ENCODE measurements around the gene ALK. TPM values are rescaled to one million over a fixed set of nuclear protein-coding genes. Genes with fewer than 3 reads are reported as not detected.
A peak's percentile ranks its signal among the peaks of the same experiment; 100 is the strongest.
"Not testable (repeated sequence)": the region's sequence is repeated elsewhere in the genome, so short reads cannot be mapped to it uniquely, and the experiment has no call there.

Gene ALK
- polyA plus RNA-seq, 10 donors: 0.04 to 0.36 (median 0.13) TPM; not detected in 1

DNA sequence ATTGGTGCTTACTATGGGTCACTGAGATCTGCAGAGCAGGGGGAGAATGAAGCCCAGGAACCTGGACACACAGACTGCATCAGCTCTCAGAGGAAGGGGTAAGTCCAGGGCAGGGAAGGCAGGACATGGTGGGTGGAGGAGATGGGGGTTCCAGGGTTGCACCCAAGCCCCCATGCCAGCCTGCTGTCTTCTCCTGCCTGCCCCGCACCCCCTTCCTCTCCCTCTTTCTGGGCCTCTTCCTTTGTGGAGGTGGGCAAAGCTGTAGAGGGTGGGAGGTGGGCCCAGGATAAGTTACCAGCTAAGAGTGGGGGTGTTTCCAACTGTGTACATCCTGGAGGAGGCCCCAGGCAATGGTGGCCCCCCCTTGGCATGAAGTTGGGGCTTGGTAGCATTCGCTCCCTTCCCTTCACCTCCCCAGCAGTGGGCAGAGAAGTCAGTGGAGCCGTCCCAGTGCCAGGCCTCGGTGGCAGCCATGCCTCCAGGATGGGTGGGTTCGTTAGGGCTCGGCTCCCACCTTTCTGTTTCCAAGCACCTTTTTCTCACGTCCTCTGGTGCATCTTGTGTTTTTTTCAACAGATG, 674.0 kb downstream of the ALK start:
- DNase-seq: no peak

DNA sequence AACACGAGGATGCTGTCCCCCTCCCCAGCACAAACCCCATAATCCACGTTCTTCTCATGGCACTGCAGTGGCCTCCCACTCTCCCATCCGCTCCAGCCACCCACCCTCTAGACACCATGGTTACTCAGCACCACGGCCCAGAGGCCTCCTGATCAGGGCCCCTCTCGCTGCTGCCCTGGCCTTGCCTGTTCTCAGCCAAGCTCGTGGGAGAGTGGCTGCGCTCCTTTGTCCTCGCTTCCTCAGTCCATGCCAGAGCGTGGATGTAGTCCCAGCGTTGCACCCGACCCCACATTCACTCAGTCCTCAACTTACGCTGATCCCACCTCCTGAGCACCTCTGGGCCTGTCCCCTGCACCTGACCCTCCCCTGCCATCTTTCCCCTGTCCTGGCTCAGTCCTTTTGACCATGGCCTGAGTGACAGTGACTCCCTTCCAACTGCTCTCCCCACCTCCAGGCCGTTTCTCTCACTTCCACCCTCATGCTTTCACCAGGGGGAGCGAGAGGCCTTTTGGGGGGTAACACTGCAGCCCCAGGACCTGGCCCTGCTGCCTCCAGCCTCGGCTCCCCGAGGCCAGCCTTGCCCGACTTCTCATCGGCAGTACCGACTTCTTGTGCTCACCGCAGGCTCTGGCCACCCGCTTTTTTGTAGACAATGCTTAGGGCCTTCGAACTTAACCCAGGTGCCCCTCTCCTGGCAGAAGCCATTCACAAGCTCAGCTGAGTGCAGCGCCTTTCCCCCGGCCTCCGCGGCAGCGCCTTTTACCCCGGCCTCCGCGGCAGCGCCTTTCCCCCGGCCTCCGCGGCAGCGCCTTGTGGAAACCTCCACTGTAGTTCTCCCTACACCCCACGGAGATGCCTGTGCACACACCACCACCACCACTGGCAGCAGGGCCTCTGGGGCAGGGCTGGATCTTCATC, 674.7 kb downstream of the ALK start:
- DNase-seq: no peak

GRCh38 chr2:29245742-29246382, 675.5 kb downstream of the ALK start:
- no peak for DNase-seq

DNA sequence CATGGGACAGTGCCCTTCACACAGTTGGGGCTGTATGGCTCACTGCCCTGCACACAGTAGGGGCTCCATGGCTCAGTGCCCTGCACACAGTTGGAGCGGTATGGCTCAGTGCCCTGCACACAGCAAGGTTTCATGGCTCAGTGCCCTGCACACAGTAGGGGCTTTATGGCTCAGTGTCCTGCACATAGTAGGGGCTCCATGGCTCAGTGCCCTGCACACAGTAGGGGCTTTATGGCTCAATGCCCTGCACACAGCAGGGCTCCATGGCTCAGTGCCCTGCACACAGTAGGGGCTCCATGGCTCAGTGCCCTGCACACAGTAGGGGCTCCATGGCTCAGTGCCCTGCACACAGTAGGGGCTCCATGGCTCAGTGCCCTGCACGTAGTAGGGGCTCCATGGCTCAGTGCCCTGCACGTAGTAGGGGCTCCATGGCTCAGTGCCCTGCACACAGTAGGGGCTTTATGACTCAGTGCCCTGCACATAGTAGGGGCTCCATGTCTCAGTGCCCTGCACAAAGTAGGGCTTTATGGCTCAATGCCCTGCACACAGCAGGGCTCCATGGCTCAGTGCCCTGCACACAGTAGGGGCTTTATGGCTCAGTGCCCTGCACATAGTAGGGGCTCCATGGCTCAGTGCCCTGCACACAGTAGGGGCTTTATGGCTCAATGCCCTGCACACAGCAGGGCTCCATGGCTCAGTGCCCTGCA, 676.2 kb downstream of the ALK start:
- DNase-seq: not testable (repeated sequence)

DNA sequence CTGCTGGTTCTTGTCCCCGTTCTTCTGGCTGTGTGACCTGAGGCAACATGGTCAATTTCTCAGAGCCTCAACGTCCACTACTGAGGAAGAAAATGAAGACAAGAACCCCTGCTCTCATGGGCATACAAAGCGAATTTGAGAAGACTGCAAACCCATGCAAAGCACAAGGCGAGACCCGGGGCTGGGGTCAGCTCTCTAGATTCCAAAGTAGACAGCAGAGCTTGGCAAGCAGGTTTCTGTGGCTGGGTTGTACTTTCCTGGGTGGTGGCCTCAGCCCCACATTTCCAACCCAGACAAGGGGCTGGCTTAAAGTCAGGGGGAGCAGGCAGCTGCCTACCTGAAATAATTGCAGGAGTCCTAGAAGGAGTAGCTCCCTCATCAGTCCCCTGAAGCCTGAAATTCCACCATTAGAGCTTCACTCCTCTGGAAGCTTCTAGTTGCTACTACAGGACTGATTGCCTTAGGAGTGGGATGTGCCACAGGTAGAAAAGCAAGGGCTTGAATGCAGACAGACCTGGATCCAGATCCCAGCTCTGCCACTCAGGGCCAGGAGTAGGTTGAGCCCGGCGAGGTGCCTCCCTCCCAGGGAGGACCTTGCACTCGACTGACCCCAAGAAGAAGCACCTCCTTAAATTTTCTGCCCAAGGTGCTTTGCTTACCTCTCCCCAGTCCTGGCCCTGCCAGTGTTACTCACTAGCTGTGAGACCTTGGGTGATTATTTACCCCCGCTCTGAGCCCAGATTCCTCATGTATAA, 678.6 kb downstream of the ALK start:
- DNase-seq: no peak

DNA sequence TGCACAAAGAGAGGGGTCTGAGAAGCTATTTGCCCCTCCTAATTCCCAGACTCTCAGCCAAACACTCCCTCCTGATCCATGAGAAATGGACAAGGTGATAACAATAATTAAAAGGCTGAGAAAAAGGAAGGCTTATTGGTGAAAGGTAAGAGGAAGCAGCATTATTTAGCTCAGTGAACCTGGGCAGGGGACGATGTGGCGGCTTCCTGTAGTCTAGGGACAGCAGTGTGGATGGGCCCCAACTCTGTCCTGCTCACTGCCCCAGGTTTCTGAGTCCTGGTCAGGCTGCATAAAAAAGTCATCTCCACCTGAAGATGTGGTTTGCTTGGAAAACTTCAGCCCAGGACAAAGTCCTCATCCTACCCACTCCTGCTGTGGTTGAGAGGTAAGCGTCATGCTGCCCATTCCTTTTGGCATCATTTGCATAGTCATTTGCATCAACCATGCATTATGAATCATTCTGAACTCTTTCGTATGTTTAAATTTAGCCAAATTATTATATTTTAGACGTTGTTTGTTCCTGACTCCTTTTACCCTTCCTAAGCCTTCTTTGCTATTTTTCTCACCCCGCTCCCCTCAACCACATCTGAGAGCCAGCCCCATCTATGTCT, 679.3 kb downstream of the ALK start:
- no peak for DNase-seq

DNA sequence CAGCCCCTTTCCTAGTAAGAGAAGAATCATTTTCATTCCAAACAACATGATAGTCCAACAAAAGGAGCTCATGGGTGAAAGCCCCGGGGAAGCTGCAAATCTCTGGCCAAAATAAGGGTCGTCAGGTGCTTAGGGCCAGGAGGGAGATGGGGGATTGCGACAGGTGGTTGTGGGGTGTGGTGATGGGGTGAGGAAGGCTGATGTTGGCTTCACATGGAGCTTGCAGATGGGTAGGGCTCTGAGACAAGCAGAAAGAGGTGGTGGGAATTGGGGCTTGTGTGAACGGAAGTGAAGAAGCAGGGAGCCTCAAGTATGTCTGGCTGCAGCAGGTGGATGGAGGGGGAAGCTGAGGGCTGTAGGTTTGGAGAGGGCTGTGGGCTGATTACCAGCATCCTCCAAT, 680.0 kb downstream of the ALK start:
- DNase-seq: no peak

DNA sequence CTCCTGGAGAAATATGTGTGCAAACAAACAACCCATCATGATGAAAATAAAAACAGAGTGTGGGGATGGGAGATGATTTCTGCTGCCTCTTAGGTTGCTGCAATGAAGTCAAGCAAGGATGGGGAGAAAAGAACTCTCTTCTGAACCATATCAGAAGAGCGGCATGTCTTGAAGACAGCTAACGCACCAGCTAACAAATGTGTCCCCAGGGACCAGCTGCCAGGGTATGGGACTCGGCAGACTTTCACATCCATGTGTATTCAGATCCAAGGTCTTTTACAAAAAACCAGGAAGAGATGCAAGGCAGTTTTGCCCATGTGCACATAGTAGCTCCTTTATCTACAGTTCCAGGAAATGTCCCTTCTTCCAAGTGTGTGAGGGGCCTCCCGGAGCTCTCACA, 680.8 kb downstream of the ALK start:
- DNase-seq: no peak

GRCh38 chr2:29239209-29239960, 682.0 kb downstream of the ALK start:
- no peak for DNase-seq

DNA sequence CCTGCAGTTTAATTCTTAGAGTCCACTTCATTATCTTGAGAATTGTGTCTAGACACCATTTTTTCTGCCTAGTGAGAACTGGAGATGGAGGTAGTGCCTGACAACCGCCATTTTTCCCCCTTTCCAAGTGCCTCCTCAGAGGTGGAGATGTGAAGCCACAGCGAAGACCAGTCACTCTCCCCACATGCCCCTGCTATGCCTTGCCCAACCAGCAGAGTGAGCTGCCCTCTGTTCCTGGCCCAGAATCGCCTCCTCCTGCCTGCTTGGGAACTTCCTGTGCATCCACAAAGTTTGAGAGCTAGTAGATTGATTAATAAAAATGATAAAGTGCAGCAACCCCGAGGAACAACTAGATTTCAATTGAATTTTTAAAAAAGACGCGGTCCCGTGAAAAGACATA, 682.9 kb downstream of the ALK start:
- DNase-seq: no peak

GRCh38 chr2:29236074-29236473, 685.3 kb downstream of the ALK start:
- no peak for DNase-seq

DNA sequence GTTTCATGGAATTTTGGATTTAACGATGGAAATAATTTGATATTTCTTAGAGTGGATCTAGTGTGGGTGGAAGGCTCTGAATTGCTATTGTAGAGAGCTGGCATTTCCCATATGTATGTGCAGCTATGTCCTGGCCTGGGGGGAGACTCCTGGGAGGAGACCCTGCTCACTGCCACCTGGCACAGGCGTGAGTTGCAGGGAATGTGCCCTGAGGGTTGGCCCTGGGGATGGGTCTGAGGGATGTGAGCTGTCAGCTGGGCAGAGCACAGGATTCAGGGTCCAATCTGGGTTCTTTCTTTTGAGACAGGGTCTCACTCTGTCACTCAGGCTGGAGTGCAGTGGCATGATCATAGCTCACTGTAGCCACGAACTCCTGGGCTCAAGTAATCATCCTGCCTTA, 686.0 kb downstream of the ALK start:
- no peak for DNase-seq

- DNase-seq: no peak
These were observed 688.0 kb downstream of the ALK start for GRCh38 chr2:29233428-29233827.

- no peak for DNase-seq
These were observed 689.3 kb downstream of the ALK start for GRCh38 chr2:29232041-29232440.

GRCh38 chr2:29229640-29230039, 691.7 kb downstream of the ALK start:
- no peak for DNase-seq

DNA sequence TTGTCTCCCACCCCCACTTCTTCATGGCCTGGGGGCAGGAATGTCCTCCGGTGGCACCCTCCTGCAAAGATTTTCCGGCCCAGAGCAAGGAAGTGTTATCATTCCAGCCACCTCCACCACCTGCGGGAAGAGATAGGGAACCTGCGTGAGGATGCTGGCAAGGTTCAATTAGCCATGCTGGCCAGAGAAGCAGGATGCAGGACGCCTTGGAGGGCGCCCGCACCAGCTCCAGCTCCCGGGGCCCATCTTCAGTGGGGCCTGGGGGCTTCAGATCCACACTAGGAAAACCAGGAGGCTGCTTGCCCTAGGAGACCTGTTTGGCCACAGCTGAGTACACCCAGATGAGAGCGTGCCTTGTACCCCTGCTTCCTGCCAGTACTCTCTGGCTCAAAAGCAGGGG, 692.4 kb downstream of the ALK start:
- DNase-seq: no peak

DNA sequence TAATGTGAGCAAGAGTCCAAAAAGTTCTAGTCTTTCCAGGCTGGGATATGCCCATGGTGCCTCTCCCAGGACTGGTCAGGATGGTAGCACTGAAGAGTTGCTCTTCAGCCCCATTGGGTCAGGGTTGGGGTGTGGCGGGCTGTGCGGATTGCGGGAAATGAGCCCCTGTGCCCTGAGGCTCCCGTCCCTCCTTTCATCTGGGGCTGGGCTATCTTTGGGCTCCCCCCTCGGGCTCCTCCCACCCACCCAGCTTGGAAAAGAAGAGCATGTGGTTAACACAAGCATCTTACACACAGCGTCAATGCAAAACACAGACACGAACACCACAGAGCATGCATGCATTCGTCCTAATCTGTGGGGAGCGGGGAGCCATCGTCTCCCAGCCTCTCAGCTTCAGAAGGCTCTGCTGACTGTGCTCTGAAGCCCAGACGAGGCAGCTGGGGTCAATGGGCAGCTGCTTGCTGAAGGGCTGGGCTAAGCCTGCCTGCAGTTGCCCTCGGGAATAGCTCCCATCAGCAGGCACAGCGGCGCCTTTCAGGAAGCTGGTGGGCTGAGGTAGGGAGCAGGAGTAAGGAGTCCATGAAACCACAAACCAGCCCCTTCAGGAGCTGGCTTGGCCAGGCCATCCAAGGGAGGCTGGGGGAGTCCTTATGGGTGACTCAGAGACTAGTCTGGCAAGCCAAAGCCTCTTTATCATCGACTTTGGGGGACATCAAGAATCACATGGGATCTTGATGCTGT, 693.3 kb downstream of the ALK start:
- DNase-seq: peak in 1 of 3 donors; percentile 62

DNA sequence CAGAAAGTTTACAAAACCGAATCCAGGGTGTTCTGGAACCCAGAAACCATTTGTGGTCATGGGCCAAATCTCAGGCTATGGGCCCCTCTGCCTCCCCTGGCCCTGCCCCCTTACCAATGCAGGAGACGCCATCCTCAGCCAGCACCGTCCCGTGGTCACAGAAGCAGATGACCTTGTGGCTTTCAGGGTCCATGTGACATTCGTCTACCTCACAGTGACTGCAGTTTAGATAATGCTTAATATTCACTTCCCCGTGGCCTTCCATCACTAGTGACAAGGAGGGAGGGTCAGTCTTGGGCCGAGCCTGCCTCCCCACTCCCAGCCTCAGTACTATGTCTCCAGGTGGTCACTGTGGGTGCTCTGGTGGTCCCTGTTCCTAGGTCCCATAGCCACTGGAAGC, 694.6 kb downstream of the ALK start:
- DNase-seq: no peak

DNA sequence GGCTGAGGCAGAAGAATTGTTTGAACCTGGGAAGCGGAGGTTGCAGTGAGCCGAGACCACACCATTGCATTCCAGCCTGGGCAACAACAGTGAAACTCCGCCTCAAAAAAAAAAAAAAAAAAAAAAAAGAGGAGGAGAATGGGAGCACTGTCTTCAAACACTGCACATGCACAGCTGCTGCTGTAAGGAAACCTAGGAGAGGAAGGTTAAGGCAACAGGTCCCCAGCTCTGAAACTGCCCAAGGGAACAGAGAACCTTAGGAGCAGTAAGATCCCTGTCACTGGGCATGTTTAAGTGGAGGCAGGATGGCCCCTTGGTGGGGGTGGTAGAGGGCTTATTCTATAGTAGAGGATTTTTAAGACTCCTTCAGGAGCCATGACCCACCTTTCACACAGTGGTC, 695.0 kb downstream of the ALK start:
- DNase-seq: no peak

DNA sequence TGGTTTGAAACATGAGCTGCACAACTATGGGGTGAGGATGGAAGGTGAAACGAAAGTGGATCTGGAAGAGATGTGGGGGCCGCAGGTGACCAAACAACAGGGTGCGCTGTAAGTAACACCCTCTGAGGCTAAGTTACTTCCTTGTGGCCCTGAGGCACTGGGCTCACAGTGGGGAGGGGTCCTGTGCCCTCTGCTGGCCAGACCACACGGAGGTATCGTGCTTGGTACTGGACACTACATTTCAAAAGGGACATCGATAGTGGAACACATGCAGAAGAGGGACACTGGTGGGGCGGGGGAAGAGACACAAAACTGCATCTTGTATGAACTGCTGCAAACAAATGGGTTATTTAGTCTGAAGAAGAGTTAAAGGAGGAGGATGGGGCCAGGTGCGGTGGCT, 695.6 kb downstream of the ALK start:
- no peak for DNase-seq

Data from muscle of back (tissue), 11 donors.